DND-41 (cell line): Measurements from ENCODE around the gene KNCN.

Source experiments
- CTCF ChIP-seq: IDR thresholded peaks from 2 replicates; pipeline ENCODE4 v1.5.1; 2012; ENCODE audit warnings: borderline replicate concordance, low read length, moderate library complexity, mild to moderate bottlenecking; ENCODE audit not compliant: poor library complexity, severe bottlenecking; ENCODE audit errors: extremely low read depth
- EZH2 ChIP-seq: IDR thresholded peaks from 3 replicates; pipeline ENCODE4 v1.6.1; 2012; ENCODE audit warnings: borderline replicate concordance, low read depth, mild to moderate bottlenecking, moderate library complexity, low read length, inconsistent platforms; ENCODE audit not compliant: severe bottlenecking

GRCh38 chr1:46558141-46558963, 6.9 kb upstream of the KNCN start:
- TF ChIP-seq CTCF (no peak), EZH2 (no peak)
